IgD-negative memory B cell (primary cell): ENCODE results near the gene DNAJC27. TPM values are rescaled to one million over a fixed set of nuclear protein-coding genes. Genes with fewer than 3 reads are reported as not detected.
A peak's percentile ranks its signal among the peaks of the same experiment; 100 is the strongest.

Experiments used
- H3K27ac Mint-ChIP-seq, 3 donors: one replicate each; pipeline ENCODE4 v1.8.0; 2020 to 2022; ENCODE audit warnings: mild to moderate bottlenecking in 3 of 3, mixed read lengths in 3 of 3, moderate library complexity in 1 of 3
- H3K27me3 Mint-ChIP-seq: one replicate; pipeline ENCODE4 v1.8.0; 2021; ENCODE audit warnings: mixed read lengths
- H3K36me3 Mint-ChIP-seq: one replicate; pipeline ENCODE4 v1.8.0; 2020; ENCODE audit warnings: mild to moderate bottlenecking, mixed read lengths
- H3K4me1 Mint-ChIP-seq, 3 donors: one replicate each; pipeline ENCODE4 v1.8.0; 2020 to 2022; ENCODE audit warnings: mixed read lengths in 3 of 3, mild to moderate bottlenecking in 1 of 3
- H3K4me3 Mint-ChIP-seq, 4 donors: one replicate each; pipeline ENCODE4 v1.8.0; 2020 to 2022; ENCODE audit warnings: mild to moderate bottlenecking in 4 of 4, mixed read lengths in 4 of 4, moderate library complexity in 3 of 4
- H3K9me3 Mint-ChIP-seq, 3 donors: one replicate each; pipeline ENCODE4 v1.8.0; 2020 to 2021; ENCODE audit warnings: mixed read lengths in 3 of 3, mild to moderate bottlenecking in 1 of 3
- polyA plus RNA-seq: library from polyadenylated mRNA; unstranded; fragments of 300-500 nt; fragmentation: Illumina TruSeq; gene quantifications from one replicate; pipeline ENCODE4 v1.2.3, GENCODE V29; 2021

DNAJC27 gene
- polyA plus RNA-seq, 1 donor from 2014 or later, result 4.9 TPM

- Mint-ChIP-seq H3K27me3 (peaks cover 8% of the 10 kb centered on the region), H3K9me3 (no peaks in the 10 kb centered on the region), H3K36me3 (peaks cover 2% of the 10 kb centered on the region), H3K4me1 (peaks cover 0 to 2% (median 0%) of the 10 kb centered on the region in 3 donors), H3K4me3 (no peak overlapping the region), H3K27ac (peak overlapping the region in 1 of 3 donors; percentile 48)
These were observed 13.2 kb upstream of the DNAJC27 start for GRCh38 chr2:24984912-24985311.

DNA sequence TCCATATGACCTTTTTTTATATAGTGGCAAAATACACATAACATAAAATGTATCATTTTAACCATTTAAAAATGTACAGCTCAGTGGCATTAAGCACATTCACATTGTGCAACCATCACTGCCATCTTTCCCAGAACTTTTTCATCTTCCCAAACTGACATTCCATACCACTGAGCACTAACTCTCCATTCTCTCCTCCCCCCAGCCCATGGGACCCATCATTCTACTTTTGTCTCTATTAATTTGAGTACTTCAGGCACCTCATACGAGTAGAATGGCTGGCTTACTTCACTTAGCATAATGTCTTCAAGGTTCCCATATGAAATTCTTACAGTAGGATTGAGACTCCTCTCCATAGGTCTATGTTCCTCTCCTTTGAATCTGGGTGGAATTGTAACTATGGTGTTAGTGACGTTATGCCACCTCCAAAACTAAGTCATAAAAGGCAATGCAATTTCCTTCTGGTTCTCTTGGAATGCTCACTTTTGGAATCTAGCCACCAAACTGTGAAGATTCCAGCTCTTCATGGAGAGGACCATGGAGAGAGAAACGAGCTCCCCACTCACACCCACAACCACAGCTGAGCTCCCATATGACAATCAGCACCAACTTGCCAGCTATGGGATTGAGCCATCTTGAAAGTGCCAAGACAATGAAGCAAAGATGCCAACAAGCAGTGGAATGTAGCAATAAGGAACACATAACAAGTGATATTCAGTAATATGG lies 9.8 kb upstream of the DNAJC27 start:
- Mint-ChIP-seq H3K4me3 (no peak overlapping the region), H3K27me3 (peaks cover 6% of the 10 kb centered on the region), H3K4me1 (no peaks in the 10 kb centered on the region), H3K9me3 (no peaks in the 10 kb centered on the region), H3K36me3 (no peaks in the 10 kb centered on the region), H3K27ac (no peak overlapping the region)

DNA sequence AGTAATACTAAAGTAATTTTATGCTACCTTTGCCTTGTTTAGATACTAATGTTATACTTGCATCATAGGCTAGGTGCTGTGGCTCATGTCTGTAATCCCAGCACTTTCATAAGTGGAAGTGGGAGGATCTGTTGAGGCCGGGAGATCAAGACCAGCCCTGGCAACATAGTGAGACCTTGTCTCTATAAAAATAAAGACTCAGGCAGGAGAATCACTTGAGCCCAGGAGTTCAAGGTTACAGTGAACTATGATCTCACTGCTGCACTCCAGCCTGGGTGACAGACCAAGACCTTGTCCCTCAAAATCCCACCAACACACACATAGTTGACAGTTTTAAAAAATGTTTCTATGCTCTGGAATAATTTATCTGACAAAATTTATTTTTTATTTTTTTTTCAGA lies 6.9 kb upstream of the DNAJC27 start:
- Mint-ChIP-seq H3K9me3 (no peaks in the 10 kb centered on the region), H3K4me1 (no peaks in the 10 kb centered on the region), H3K27me3 (no peaks in the 10 kb centered on the region), H3K27ac (no peak overlapping the region), H3K4me3 (no peak overlapping the region), H3K36me3 (no peaks in the 10 kb centered on the region)

GRCh38 chr2:24977631-24978030 lies 5.9 kb upstream of the DNAJC27 start:
- no peak overlapping the region for H3K27ac Mint-ChIP-seq
- H3K4me3 Mint-ChIP-seq, result peak overlapping the region in 1 of 4 donors; percentile 22
- H3K9me3 Mint-ChIP-seq, result no peaks in the 10 kb centered on the region
- peaks cover 1 to 4% (median 3%) of the 10 kb centered on the region in 3 donors for H3K4me1 Mint-ChIP-seq
- H3K36me3 Mint-ChIP-seq, result no peaks in the 10 kb centered on the region
- no peaks in the 10 kb centered on the region for H3K27me3 Mint-ChIP-seq

DNA sequence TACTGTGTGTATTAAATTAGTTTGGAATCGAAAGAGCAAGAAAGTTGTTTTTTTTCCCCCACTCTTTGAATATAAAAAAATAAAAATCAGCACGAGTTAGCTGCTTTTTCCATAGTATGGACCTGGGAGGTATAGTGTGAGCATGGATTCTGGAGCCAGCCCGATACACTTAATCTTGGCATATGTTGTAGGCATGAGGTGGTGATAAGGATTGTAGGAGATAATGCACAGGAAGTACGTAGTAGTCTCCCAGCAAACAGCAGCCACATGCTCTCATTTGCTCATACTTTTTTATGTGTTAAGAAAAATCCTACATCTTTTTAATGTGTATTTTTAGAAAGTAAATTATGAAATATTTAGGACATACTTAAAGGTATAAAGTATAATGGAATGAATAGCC lies 2.1 kb upstream of the DNAJC27 start:
- Mint-ChIP-seq H3K4me3 (peak overlapping the region in 1 of 4 donors; percentile 64), H3K9me3 (no peaks in the 10 kb centered on the region), H3K36me3 (no peaks in the 10 kb centered on the region), H3K27me3 (no peaks in the 10 kb centered on the region), H3K27ac (no peak overlapping the region), H3K4me1 (peaks cover 5 to 11% (median 8%) of the 10 kb centered on the region in 3 donors)

- H3K36me3 Mint-ChIP-seq, result no peaks in the 10 kb centered on the region
- peak overlapping the region; percentile 96 to 99 (median 96) for H3K4me3 Mint-ChIP-seq
- H3K4me1 Mint-ChIP-seq, result peaks cover 5 to 11% (median 8%) of the 10 kb centered on the region in 3 donors
- H3K27ac Mint-ChIP-seq, result peak overlapping the region; percentile 100
- no peaks in the 10 kb centered on the region for H3K27me3 Mint-ChIP-seq
- H3K9me3 Mint-ChIP-seq, result no peaks in the 10 kb centered on the region
These were observed 683 bp upstream of the DNAJC27 start for GRCh38 chr2:24972315-24972961.

- H3K4me1 Mint-ChIP-seq, result peaks cover 5 to 11% (median 8%) of the 10 kb centered on the region in 3 donors
- peak overlapping the region; percentile 100 for H3K27ac Mint-ChIP-seq
- H3K9me3 Mint-ChIP-seq, result no peaks in the 10 kb centered on the region
- H3K36me3 Mint-ChIP-seq, result no peaks in the 10 kb centered on the region
- peak overlapping the region; percentile 96 to 99 (median 96) for H3K4me3 Mint-ChIP-seq
- no peaks in the 10 kb centered on the region for H3K27me3 Mint-ChIP-seq
These were observed 544 bp downstream of the DNAJC27 start for GRCh38 chr2:24971286-24971535.

DNA sequence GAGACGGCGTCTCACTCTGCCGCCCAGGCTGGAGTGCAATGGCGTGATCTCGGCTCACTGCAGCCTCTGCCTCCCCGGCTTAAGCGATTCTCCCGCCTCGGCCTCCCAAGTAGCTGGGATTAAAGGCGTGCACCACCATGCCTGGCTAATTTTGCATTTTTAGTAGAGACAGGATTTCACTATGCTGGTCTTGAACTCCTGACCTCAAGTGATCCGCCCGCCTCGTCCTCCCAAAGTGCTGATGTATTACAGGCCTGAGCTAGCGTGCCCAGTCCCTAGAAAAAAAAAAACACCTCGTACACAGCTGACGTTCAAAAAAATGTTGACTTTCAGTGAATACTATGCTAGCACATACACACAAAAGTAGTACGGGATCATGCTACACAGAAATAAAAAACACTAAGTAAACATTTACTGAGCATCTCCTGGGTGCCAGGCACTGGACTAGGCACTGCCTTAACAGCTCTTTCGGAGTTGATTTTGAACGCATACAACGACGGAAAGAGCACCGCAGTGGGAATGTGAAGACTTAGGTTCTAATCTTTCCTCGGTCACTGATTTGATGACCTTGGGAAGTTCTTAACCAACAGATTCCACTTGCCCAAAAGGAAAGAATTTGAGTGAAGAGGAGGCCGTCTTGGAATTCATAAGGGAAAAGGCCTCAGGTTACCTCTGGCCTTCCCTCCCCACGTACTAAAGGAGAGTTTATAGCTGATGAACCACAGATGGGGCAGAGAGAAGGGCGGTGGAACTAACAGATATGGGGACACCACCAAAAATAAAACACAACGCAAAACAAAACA lies 1.1 kb downstream of the DNAJC27 start:
- H3K9me3 Mint-ChIP-seq, result no peaks in the 10 kb centered on the region
- H3K4me3 Mint-ChIP-seq, result peak overlapping the region; percentile 96 to 99 (median 96)
- H3K27me3 Mint-ChIP-seq, result no peaks in the 10 kb centered on the region
- peak overlapping the region; percentile 100 for H3K27ac Mint-ChIP-seq
- H3K4me1 Mint-ChIP-seq, result peaks cover 5 to 13% (median 8%) of the 10 kb centered on the region in 3 donors
- no peaks in the 10 kb centered on the region for H3K36me3 Mint-ChIP-seq

GRCh38 chr2:24969784-24970183 lies 2.0 kb downstream of the DNAJC27 start:
- Mint-ChIP-seq H3K36me3 (no peaks in the 10 kb centered on the region), H3K27ac (no peak overlapping the region), H3K4me1 (peaks cover 5 to 13% (median 8%) of the 10 kb centered on the region in 3 donors), H3K4me3 (peak overlapping the region in 1 of 4 donors; percentile 1), H3K9me3 (no peaks in the 10 kb centered on the region), H3K27me3 (no peaks in the 10 kb centered on the region)

DNA sequence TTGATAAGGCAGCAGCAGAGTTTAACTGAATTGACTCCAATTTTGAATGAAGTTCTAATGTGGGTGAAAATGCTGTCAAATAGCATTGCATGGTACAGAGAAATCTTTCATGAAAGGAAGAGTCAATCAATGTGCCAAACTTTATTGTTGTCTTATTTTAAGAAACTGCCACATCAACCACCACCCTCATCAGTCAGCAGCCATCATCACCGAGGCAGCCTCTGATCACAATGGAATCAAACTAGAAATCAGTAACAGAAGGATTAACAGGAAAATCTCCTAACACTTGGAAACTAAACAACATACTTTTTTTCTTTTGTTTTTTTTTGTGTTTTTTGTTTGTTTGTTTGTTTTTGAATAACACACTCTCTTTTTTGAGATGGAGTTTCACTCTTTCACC lies 9.9 kb downstream of the DNAJC27 start:
- Mint-ChIP-seq H3K36me3 (peaks cover 14% of the 10 kb centered on the region), H3K27ac (no peak overlapping the region), H3K9me3 (no peaks in the 10 kb centered on the region), H3K4me3 (no peak overlapping the region), H3K4me1 (peaks cover 0 to 5% (median 1%) of the 10 kb centered on the region in 3 donors), H3K27me3 (no peaks in the 10 kb centered on the region)

- Mint-ChIP-seq H3K9me3 (peaks cover 3 to 17% (median 15%) of the 10 kb centered on the region in 3 donors), H3K36me3 (peaks cover 27% of the 10 kb centered on the region), H3K4me1 (peaks cover 0 to 5% (median 0%) of the 10 kb centered on the region in 3 donors), H3K4me3 (no peak overlapping the region), H3K27me3 (no peaks in the 10 kb centered on the region), H3K27ac (peak overlapping the region in 1 of 3 donors; percentile 35)
These were observed 12.0 kb downstream of the DNAJC27 start for GRCh38 chr2:24959761-24960160.

DNA sequence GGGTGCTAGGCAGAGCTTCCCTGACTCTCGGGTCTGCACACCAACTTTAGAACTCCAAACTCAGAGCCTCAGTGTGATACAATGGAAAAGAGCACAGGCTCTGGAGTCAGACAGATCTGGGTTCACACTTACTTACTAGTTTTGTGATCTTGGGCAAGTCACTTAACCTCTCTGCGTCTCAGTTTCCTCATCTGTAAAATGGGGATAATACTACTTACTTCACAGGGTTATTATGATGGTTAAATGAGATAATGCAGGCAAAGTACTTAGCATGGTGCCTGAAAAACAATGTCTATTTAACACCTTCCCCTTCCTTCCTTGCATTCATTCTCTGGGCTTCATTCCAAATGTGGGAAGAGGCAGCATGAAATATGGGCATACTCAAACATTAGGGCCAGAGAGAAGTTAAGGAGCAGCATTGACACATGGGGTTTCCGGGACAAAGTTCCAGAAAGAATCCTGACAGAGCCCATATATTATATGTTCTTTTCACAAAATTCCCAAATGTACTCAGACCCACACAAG lies 13.3 kb downstream of the DNAJC27 start:
- Mint-ChIP-seq H3K27ac (no peak overlapping the region), H3K27me3 (no peaks in the 10 kb centered on the region), H3K9me3 (peaks cover 3 to 17% (median 15%) of the 10 kb centered on the region in 3 donors), H3K4me1 (peaks cover 0 to 5% (median 0%) of the 10 kb centered on the region in 3 donors), H3K36me3 (peaks cover 34% of the 10 kb centered on the region), H3K4me3 (no peak overlapping the region)

- Mint-ChIP-seq H3K4me3 (no peak overlapping the region), H3K27ac (no peak overlapping the region), H3K9me3 (peaks cover 3 to 17% (median 15%) of the 10 kb centered on the region in 3 donors), H3K4me1 (peaks cover 0 to 5% (median 0%) of the 10 kb centered on the region in 3 donors), H3K27me3 (no peaks in the 10 kb centered on the region), H3K36me3 (peaks cover 36% of the 10 kb centered on the region)
These were observed 13.8 kb downstream of the DNAJC27 start for GRCh38 chr2:24957976-24958375.

GRCh38 chr2:24957221-24957620 lies 14.5 kb downstream of the DNAJC27 start:
- Mint-ChIP-seq H3K27ac (peak overlapping the region in 1 of 3 donors; percentile 32), H3K9me3 (peaks cover 3 to 17% (median 15%) of the 10 kb centered on the region in 3 donors), H3K27me3 (no peaks in the 10 kb centered on the region), H3K36me3 (peaks cover 36% of the 10 kb centered on the region), H3K4me3 (no peak overlapping the region), H3K4me1 (peaks cover 0 to 5% (median 0%) of the 10 kb centered on the region in 3 donors)

GRCh38 chr2:24955921-24956320 lies 15.8 kb downstream of the DNAJC27 start:
- no peak overlapping the region for H3K27ac Mint-ChIP-seq
- peaks cover 0 to 5% (median 0%) of the 10 kb centered on the region in 3 donors for H3K4me1 Mint-ChIP-seq
- H3K27me3 Mint-ChIP-seq, result no peaks in the 10 kb centered on the region
- H3K4me3 Mint-ChIP-seq, result no peak overlapping the region
- H3K36me3 Mint-ChIP-seq, result peaks cover 36% of the 10 kb centered on the region
- peaks cover 3 to 17% (median 15%) of the 10 kb centered on the region in 3 donors for H3K9me3 Mint-ChIP-seq
